ENCODE results near the gene CLK3.

DNA sequence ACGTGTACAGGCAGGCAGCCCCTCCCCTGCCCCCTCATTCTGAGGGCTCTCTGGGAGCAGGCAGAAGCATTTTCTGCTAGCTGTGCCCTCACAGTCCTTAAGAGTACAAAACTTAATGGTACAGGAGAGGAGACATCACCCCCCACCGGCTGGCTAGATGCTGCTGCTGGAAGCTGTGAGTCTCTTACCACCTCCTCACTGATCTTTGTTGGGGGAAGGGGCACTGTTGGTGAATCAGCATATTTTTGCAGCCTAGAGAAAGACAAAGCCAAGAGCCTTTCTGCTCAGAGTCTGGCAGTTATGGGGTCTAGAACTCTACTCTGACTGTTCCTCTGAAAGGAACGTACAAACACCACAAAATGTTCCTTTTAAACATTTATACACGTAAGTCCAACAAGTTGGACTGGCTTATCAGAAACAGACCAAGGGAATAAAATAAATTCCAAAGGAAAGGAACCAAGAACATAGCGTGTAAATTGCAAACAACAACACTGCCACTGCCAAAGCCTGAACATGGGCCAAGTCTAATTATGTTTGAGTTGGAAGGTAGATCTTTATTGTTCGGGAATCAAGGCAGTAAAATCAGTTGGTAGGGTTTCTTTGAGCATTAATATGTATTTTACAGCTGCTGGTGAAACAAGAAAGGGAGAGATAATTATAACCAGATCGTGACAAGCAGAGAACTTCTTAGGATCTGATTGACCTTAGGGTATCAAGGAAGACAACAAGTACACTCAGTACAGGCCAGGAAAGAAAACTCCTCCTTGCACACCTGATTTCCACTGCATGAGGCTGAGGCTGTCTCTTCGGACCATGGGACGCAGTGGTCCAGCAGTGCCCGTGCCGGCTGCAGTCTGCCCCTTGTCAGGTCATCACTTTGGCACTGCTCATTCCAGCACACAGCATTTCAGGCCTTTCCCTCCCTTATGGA is 27.4 kb downstream of the CLK3 start:
- TF ChIP-seq, protein P1, sequence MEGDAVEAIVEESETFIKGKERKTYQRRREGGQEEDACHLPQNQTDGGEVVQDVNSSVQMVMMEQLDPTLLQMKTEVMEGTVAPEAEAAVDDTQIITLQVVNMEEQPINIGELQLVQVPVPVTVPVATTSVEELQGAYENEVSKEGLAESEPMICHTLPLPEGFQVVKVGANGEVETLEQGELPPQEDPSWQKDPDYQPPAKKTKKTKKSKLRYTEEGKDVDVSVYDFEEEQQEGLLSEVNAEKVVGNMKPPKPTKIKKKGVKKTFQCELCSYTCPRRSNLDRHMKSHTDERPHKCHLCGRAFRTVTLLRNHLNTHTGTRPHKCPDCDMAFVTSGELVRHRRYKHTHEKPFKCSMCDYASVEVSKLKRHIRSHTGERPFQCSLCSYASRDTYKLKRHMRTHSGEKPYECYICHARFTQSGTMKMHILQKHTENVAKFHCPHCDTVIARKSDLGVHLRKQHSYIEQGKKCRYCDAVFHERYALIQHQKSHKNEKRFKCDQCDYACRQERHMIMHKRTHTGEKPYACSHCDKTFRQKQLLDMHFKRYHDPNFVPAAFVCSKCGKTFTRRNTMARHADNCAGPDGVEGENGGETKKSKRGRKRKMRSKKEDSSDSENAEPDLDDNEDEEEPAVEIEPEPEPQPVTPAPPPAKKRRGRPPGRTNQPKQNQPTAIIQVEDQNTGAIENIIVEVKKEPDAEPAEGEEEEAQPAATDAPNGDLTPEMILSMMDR (conservative IDR thresholded peaks at IDR 0.05; ENCODE audit: low read depth, low read length): no peak
- no peak for TF ChIP-seq EZH2 (IDR thresholded peaks at IDR 0.05; ENCODE audit: low read length, unreplicated experiment)
- TF ChIP-seq EZH2phosphoT487 (IDR thresholded peaks at IDR 0.05; ENCODE audit: borderline replicate concordance, low read length): no peak
